Heart left ventricle (tissue), 13 donors: ENCODE data around the gene NKX6-1.

Experiments
- CTCF ChIP-seq, 12 donors: fragments of 200-600 bp; sonication (generic) in 4 of 12; IDR thresholded peaks; one replicate each; pipeline versions ENCODE4 v1.5.0 to v1.8.0; 2018 to 2022; ENCODE audit warnings: antibody characterized with exemption in 12 of 12, mild to moderate bottlenecking in 5 of 12
- POLR2A ChIP-seq, 2 donors: fragments of 450-650 bp; IDR thresholded peaks; one replicate each; pipeline ENCODE4 v1.6.1; 2017; ENCODE audit warnings: antibody characterized with exemption in 2 of 2, mild to moderate bottlenecking in 2 of 2, moderate library complexity in 2 of 2
- donor health status: ischemic (EF 13 %, LVEDD 7.1; RV severe dilation, severe dysfunction).
- donor health status: DM: no; HTN: yes; CAD: no.
- donor health status: DM: no; HTN: no; CAD: no.
- donor health status: ischemic (EF 25% LVEDD 6.9; RV normal size, moderate dysfunction).
- donor health status: ischemic (EF 25% LVEDD 5.7; RV mildly dilated, moderate dysfunction).
- donor health status: ischemic (EF 35%, LVEDD 5.7; RV mildly dilated, moderate dysfunction).
- donor health status: nonischemic (EF 11% LVEDD 7.7; RV severe dilation, severe dysfunction).
- donor health status: DM: yes; HTN: yes; CAD: no.
- donor health status: PGD.
- donor health status: ischemic (EF 29% LVEDD 5.4; RV normal size, mild dysfunction).
- donor health status: nonischemic (EF 23%, LVEDD 6.1; RV moderate dilation, normal function).

DNA sequence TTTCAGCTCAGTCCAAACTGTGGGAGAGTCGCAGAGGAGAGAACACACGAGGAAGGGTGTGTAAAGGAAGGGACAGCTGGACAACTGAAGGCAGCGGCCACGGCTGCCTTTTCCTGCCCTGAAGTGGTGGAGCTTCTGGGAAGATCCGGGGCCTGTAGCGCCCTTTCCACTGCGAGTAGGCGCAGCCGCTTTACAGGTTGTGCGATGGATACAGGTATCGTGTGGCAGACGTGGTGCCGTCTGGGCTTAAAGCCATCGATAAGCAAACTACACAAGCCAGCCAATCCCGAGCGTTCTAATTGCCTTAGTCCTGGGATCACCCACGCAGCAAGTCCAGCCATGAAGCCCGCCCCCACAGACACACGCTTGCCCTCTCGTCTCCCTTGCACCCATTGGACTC is 15.4 kb downstream of the NKX6-1 start:
- TF ChIP-seq CTCF (IDR thresholded peaks at IDR 0.05) (no peak), POLR2A (IDR thresholded peaks at IDR 0.05) (no peak)
